HepG2 (cell line): ENCODE data around the gene COA5. TPM values are rescaled to one million over a fixed set of nuclear protein-coding genes. Genes with fewer than 3 reads are reported as not detected.

ENCODE experiments used
- AGO1 ChIP-seq: fragments of 200-400 bp; formaldehyde crosslinking; IDR thresholded peaks from 2 replicates; pipeline ENCODE4 v1.6.1; 2017; ENCODE audit warnings: mild to moderate bottlenecking, low read depth, low read length, moderate library complexity; ENCODE audit not compliant: poor library complexity, severe bottlenecking
- CREB1 ChIP-seq, 2 experiments: fragments of 450-650 bp in 1 of 2; IDR thresholded peaks; 2 replicates each; pipeline ENCODE4 v1.6.1; 2016 to 2017; ENCODE audit warnings: control low read depth in 1 of 2, mild to moderate bottlenecking in 1 of 2, missing compliant biosample characterization in 1 of 2, missing genetic modification characterization in 1 of 2
- LCORL ChIP-seq, 2 experiments: fragments of 450-650 bp in 1 of 2; sonication (generic) in 1 of 2; formaldehyde crosslinking in 1 of 2; IDR thresholded peaks; 2 replicates each; pipeline versions ENCODE4 v1.5.0 to v1.6.1; 2017 to 2020; ENCODE audit warnings: antibody characterized with exemption in 1 of 2, missing genetic modification reagents in 1 of 2
- MAFG ChIP-seq: sonication (generic); formaldehyde crosslinking; IDR thresholded peaks from 2 replicates; pipeline ENCODE4 v1.5.1; 2020; ENCODE audit warnings: mild to moderate bottlenecking, missing genetic modification reagents
- MEIS2 ChIP-seq: sonication (generic); formaldehyde crosslinking; IDR thresholded peaks from 2 replicates; pipeline ENCODE4 v1.9.0; 2021; ENCODE audit warnings: mild to moderate bottlenecking, missing genetic modification reagents
- RELA ChIP-seq: sonication (generic); formaldehyde crosslinking; IDR thresholded peaks from 2 replicates; pipeline ENCODE4 v1.4.0; 2020; ENCODE audit warnings: missing genetic modification reagents
- RFX3 ChIP-seq: IDR thresholded peaks from 2 replicates; pipeline ENCODE4 v1.6.1; 2016; ENCODE audit warnings: missing biosample characterization, missing genetic modification reagents
- SMC3 ChIP-seq: IDR thresholded peaks from 2 replicates; pipeline ENCODE4 v1.6.1; 2011; ENCODE audit warnings: low read length, improper control_type of control experiment
- SMYD3 ChIP-seq: sonication (generic); formaldehyde crosslinking; IDR thresholded peaks from 2 replicates; pipeline ENCODE4 v1.8.1; 2023; ENCODE audit warnings: mild to moderate bottlenecking, missing genetic modification reagents
- ZNF235 ChIP-seq: sonication (generic); formaldehyde crosslinking; IDR thresholded peaks from 2 replicates; pipeline ENCODE4 v1.8.1; 2023; ENCODE audit warnings: mild to moderate bottlenecking, missing genetic modification reagents, borderline replicate concordance
- ZNF317 ChIP-seq: sonication (generic); formaldehyde crosslinking; IDR thresholded peaks from 2 replicates; pipeline ENCODE4 v1.5.0; 2020; ENCODE audit warnings: mild to moderate bottlenecking, missing genetic modification reagents
- ZNF343 ChIP-seq: sonication (generic); formaldehyde crosslinking; IDR thresholded peaks from 2 replicates; pipeline ENCODE4 v1.4.0; 2020; ENCODE audit warnings: mild to moderate bottlenecking, missing genetic modification reagents
- ZNF367 ChIP-seq: sonication (generic); formaldehyde crosslinking; IDR thresholded peaks from 2 replicates; pipeline ENCODE4 v1.4.0; 2020; ENCODE audit warnings: missing genetic modification reagents, borderline replicate concordance
- ZNF563 ChIP-seq: sonication (generic); formaldehyde crosslinking; IDR thresholded peaks from 2 replicates; pipeline ENCODE4 v1.8.0; 2022; ENCODE audit warnings: mild to moderate bottlenecking, moderate library complexity, missing genetic modification reagents
- ZNF766 ChIP-seq: sonication (generic); formaldehyde crosslinking; IDR thresholded peaks from 2 replicates; pipeline ENCODE4 v1.5.0; 2020; ENCODE audit warnings: missing genetic modification reagents, borderline replicate concordance
- ZNF841 ChIP-seq: sonication (generic); formaldehyde crosslinking; IDR thresholded peaks from 2 replicates; pipeline ENCODE4 v1.8.1; 2023; ENCODE audit warnings: missing genetic modification reagents, borderline replicate concordance
- polyA plus RNA-seq, 8 experiments: library from polyadenylated mRNA; depleted of rRNA in 3 of 8; stranded (reverse) in 7 of 8; unstranded in 1 of 8; fragments of >200 nt; fragmentation: Illumina TruSeq in 4 of 8; extraction: Trizol in 4 of 8; gene quantifications; 2 replicates each; pipeline versions ENCODE4 v1.2.1 to v1.2.3, GENCODE V29; 2011 to 2016; ENCODE audit warnings: low read depth in 4 of 8, missing spikeins in 1 of 8, mixed read lengths in 1 of 8; ENCODE audit not compliant: insufficient read depth in 1 of 8
- total RNA-seq, 5 experiments: library from RNA; depleted of rRNA; stranded (reverse); fragments of >200 nt; fragmentation: Illumina TruSeq; extraction: Trizol; gene quantifications; 2 replicates each; pipeline ENCODE4 v1.2.3, GENCODE V29; 2016; ENCODE audit warnings: low read depth in 1 of 5
- TF ChIP-seq, protein P1 (sequence below): sonication (generic); formaldehyde crosslinking; IDR thresholded peaks from 2 replicates; pipeline ENCODE4 v1.4.0; 2020; ENCODE audit warnings: missing genetic modification reagents
- TF ChIP-seq, protein P2 (sequence below): sonication (generic); formaldehyde crosslinking; IDR thresholded peaks from 2 replicates; pipeline ENCODE4 v1.5.1; 2020; ENCODE audit warnings: missing genetic modification reagents, mild to moderate bottlenecking, borderline replicate concordance
- TF ChIP-seq, protein P3 (sequence below): sonication (generic); formaldehyde crosslinking; IDR thresholded peaks from 2 replicates; pipeline ENCODE4 v1.9.0; 2021; ENCODE audit warnings: missing genetic modification reagents, borderline replicate concordance
- TF ChIP-seq, protein P4 (sequence below): fragments of 450-650 bp; IDR thresholded peaks from 2 replicates; pipeline ENCODE4 v1.6.1; 2016
- TF ChIP-seq, protein P5 (sequence below), 2 experiments: fragments of 450-650 bp in 1 of 2; sonication (generic) in 1 of 2; formaldehyde crosslinking; IDR thresholded peaks; 2 replicates each; pipeline versions ENCODE4 v1.5.0 to v1.8.0; 2020 to 2022; ENCODE audit warnings: mild to moderate bottlenecking in 1 of 2, missing genetic modification reagents in 1 of 2

COA5 gene
- total and polyA plus RNA-seq, 2 of the 13 experiments (the other 11 are each of a cell fraction or from before 2014, with no cell fraction given) = 43.6 to 64.5 TPM

DNA sequence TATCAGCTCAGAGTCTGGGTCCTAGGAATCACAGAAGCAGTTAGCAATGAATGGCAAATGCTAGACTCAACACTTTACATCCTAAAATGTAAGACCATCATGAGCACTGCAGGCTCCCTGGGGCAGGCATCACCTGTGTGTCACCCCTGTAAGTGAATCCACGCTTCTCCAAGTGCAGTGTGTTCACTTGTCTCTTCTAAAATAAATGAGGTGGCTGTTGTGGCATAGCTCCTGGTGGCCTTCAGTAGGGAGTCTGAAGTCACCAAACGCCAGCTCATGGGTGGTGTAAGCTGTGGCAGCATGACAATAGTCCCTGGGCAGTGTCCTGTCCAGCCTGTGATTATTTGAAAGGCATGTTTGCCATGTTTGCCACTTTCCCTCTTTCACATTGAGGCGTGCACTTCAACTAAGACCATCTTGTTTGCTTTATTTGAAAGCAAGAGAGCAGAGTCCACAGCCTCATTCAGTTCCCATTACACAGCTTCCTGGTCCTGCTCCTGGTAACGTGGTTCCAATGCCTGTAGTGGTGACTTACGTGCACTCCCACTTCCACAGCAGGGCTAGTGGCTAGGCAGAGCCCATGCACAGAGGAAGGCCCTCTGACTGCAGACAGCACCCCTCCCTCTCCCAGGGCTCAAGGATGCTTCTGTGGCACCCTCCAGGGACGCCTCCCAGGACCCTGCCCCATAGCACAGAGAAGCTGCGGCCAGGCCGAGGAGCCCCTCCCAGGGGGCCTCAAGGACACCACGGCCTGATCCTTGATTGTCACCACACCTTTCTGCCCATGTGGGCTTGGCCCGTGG lies 24.3 kb downstream of the COA5 start (continued):
- TF ChIP-seq, protein P1, sequence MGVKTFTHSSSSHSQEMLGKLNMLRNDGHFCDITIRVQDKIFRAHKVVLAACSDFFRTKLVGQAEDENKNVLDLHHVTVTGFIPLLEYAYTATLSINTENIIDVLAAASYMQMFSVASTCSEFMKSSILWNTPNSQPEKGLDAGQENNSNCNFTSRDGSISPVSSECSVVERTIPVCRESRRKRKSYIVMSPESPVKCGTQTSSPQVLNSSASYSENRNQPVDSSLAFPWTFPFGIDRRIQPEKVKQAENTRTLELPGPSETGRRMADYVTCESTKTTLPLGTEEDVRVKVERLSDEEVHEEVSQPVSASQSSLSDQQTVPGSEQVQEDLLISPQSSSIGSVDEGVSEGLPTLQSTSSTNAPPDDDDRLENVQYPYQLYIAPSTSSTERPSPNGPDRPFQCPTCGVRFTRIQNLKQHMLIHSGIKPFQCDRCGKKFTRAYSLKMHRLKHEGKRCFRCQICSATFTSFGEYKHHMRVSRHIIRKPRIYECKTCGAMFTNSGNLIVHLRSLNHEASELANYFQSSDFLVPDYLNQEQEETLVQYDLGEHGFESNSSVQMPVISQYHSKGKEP = no peak
- TF ChIP-seq MEIS2 = 0 out of 2 replicates have a peak, but pooled peaks have one; percentile 18
- TF ChIP-seq ZNF841 (CRISPR knock-in tag) = no peak
- no peak for TF ChIP-seq CREB1 (IDR thresholded peaks at IDR 0.05)
- TF ChIP-seq CREB1 (CRISPR knock-in tag; IDR thresholded peaks at IDR 0.05) = no peak
- TF ChIP-seq, protein P2, sequence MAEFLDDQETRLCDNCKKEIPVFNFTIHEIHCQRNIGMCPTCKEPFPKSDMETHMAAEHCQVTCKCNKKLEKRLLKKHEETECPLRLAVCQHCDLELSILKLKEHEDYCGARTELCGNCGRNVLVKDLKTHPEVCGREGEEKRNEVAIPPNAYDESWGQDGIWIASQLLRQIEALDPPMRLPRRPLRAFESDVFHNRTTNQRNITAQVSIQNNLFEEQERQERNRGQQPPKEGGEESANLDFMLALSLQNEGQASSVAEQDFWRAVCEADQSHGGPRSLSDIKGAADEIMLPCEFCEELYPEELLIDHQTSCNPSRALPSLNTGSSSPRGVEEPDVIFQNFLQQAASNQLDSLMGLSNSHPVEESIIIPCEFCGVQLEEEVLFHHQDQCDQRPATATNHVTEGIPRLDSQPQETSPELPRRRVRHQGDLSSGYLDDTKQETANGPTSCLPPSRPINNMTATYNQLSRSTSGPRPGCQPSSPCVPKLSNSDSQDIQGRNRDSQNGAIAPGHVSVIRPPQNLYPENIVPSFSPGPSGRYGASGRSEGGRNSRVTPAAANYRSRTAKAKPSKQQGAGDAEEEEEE (CRISPR knock-in tag) = no peak
- TF ChIP-seq ZNF343 (CRISPR knock-in tag) = peak; percentile 56; the same call in 1 of the 2 replicates
- TF ChIP-seq MAFG (CRISPR knock-in tag) = no peak
- TF ChIP-seq AGO1 = no peak
- TF ChIP-seq, protein P3, sequence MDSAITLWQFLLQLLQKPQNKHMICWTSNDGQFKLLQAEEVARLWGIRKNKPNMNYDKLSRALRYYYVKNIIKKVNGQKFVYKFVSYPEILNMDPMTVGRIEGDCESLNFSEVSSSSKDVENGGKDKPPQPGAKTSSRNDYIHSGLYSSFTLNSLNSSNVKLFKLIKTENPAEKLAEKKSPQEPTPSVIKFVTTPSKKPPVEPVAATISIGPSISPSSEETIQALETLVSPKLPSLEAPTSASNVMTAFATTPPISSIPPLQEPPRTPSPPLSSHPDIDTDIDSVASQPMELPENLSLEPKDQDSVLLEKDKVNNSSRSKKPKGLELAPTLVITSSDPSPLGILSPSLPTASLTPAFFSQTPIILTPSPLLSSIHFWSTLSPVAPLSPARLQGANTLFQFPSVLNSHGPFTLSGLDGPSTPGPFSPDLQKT (CRISPR knock-in tag) = no peak
- peak; percentile 23; the same call in 1 of the 2 replicates for TF ChIP-seq SMC3
- peak; percentile 74 for TF ChIP-seq ZNF317 (CRISPR knock-in tag)
- TF ChIP-seq ZNF563 (CRISPR knock-in tag) = no peak
- no peak for TF ChIP-seq LCORL (IDR thresholded peaks at IDR 0.05)
- peak; percentile 24; the same call in 1 of the 2 replicates for TF ChIP-seq LCORL (CRISPR knock-in tag; IDR thresholded peaks at IDR 0.05)
- TF ChIP-seq SMYD3 = no peak
- no peak for TF ChIP-seq ZNF766 (CRISPR knock-in tag)
- TF ChIP-seq, protein P4, sequence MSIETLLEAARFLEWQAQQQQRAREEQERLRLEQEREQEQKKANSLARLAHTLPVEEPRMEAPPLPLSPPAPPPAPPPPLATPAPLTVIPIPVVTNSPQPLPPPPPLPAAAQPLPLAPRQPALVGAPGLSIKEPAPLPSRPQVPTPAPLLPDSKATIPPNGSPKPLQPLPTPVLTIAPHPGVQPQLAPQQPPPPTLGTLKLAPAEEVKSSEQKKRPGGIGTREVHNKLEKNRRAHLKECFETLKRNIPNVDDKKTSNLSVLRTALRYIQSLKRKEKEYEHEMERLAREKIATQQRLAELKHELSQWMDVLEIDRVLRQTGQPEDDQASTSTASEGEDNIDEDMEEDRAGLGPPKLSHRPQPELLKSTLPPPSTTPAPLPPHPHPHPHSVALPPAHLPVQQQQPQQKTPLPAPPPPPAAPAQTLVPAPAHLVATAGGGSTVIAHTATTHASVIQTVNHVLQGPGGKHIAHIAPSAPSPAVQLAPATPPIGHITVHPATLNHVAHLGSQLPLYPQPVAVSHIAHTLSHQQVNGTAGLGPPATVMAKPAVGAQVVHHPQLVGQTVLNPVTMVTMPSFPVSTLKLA = peak; percentile 62
- no peak for TF ChIP-seq ZNF235 (CRISPR knock-in tag)
- TF ChIP-seq, protein P5, sequence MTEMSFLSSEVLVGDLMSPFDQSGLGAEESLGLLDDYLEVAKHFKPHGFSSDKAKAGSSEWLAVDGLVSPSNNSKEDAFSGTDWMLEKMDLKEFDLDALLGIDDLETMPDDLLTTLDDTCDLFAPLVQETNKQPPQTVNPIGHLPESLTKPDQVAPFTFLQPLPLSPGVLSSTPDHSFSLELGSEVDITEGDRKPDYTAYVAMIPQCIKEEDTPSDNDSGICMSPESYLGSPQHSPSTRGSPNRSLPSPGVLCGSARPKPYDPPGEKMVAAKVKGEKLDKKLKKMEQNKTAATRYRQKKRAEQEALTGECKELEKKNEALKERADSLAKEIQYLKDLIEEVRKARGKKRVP (CRISPR knock-in tag; IDR thresholded peaks at IDR 0.05) = peak in 1 of 2 experiments; percentile 36; a peak in 1 of 4 replicates
- TF ChIP-seq ZNF367 (CRISPR knock-in tag) = no peak
- no peak for TF ChIP-seq RFX3
- no peak for TF ChIP-seq RELA (CRISPR knock-in tag)
